ENCODE data around the gene ZNF79.

The ZNF79 gene

GRCh38 chr9:127398715-127399400 lies 25.3 kb upstream of the ZNF79 start:
- no peak for FAIRE-seq

DNA sequence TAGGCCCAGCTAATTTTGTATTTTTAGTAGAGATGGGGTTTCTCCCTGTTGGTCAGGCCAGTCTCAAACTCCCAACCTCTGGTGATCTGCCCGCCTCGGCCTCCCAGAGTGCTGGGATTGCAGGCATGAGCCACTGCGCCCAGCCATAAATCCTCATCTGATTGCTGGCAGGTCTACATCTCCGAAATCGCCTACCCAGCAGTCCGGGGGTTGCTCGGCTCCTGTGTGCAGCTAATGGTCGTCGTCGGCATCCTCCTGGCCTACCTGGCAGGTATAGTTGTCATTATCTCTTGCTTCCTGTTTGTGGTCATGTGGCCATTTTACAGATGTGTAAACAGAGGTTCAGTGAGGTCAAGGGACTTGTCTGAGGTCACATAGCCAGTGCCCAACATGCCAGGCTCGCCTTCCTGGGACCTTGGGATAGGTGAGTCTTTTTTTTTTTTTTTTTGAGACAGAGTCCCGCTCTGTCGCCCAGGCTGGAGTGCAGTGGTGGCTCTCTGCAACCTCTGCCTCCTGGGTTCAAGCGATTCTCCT lies 24.4 kb upstream of the ZNF79 start:
- FAIRE-seq = no peak

- no peak for FAIRE-seq
Measured at GRCh38 chr9:127402401-127403090, 21.6 kb upstream of the ZNF79 start.

- FAIRE-seq = no peak
Measured at GRCh38 chr9:127403507-127404192, 20.5 kb upstream of the ZNF79 start.

DNA sequence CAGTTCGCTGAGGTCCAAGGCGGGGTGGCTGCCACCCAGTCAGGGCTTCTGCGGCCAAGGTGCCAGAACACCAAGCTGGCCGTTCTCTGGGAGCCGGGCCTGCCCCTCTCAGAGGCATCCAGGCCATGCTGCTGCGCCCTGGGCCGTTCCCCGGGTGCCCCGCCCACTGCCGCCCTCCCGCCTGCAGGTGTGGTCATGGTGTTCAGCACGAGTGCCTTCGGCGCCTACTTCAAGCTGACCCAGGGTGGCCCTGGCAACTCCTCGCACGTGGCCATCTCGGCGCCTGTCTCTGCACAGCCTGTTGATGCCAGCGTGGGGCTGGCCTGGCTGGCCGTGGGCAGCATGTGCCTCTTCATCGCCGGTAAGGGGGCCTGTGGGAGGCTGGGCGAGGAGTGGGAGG lies 19.6 kb upstream of the ZNF79 start:
- no peak for FAIRE-seq

DNA sequence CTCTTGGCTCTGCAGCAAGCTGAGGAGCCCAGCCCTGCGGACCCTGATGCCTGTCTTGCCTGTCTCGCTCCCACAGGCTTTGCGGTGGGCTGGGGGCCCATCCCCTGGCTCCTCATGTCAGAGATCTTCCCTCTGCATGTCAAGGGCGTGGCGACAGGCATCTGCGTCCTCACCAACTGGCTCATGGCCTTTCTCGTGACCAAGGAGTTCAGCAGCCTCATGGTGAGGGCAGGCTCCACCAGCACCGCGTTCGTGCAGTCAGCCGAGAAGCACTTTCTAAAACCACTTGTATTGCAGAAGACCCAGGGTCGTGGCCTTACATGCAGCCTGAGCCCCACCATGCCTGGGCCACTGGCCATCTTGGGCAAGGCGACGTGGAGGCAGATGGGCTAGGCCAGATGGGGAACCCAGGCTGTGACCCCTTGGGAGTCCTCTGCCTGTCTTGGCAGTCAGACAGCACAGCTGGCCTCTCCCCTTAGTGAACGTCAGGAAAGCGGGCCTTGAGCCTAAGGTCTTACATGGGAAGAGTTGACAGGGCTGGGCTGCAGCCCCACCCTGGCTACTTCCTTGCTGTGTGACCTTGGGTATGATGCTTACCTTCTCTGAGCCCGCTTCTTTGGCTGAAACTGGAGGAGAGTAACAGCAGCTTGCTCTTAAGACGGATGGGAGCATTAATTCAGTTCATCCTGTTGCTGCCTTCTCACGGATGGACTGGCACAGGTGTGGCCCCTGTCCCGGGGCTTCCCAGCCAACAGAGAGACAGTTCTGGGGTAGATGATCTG lies 18.6 kb upstream of the ZNF79 start:
- FAIRE-seq = no peak

- FAIRE-seq = no peak
Measured at GRCh38 chr9:127406799-127407491, 17.2 kb upstream of the ZNF79 start.

DNA sequence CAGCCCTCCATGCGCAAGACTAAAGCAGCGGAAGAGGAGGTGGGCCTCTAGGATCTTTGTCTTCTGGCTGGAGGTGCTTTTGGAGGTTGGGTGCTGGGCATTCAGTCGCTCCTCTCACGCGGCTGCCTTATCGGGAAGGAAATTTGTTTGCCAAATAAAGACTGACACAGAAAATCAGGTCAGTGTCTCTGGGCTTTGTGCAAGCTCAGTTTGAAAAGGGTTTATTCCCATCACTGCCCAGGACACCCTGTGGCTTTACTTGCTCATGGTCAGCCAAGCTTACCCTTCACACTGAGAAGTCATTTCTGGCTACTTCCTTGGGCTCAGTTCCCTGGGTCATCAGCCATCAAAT lies 16.7 kb upstream of the ZNF79 start:
- FAIRE-seq = no peak

DNA sequence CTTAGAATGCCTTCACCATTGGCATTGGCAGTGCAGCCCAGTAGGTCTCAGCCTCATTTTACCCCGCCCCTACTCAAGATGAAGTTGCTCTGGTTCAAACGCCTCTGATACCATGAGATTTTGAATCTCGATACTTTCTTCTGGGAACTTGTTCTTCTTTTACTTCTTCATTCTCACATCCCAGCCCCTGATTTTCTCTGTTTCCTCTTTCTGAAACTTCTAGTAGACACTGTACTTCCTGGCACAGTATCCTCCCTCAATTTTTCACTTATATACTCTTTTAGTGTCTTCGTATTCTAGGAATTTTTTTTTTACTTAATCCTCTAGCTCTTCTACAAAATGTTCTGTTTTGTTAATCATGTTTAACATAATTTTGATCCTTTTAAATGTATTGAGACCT lies 13.1 kb upstream of the ZNF79 start:
- FAIRE-seq = no peak

DNA sequence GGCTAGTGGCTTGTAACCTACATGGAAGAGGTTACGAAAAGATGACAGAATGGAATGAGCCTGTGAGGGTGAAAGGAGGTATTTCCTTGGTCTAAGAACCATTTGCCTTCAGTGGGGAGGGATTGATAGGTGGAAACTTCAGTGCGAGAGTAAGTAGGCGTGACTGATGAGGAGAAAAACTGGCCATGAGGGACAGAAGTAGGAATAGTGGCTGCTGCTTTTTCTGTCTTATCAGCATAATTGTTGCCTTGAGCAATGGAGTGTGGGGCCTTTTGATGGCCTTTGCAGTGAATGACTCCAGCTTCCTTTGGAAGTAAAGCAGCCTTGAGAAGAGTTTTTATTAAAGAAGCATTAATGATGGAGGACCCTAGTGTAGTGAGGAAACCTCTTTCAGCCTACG lies 9.0 kb upstream of the ZNF79 start:
- no peak for FAIRE-seq

- FAIRE-seq = no peak
Measured at GRCh38 chr9:127415657-127416056, 8.5 kb upstream of the ZNF79 start.

DNA sequence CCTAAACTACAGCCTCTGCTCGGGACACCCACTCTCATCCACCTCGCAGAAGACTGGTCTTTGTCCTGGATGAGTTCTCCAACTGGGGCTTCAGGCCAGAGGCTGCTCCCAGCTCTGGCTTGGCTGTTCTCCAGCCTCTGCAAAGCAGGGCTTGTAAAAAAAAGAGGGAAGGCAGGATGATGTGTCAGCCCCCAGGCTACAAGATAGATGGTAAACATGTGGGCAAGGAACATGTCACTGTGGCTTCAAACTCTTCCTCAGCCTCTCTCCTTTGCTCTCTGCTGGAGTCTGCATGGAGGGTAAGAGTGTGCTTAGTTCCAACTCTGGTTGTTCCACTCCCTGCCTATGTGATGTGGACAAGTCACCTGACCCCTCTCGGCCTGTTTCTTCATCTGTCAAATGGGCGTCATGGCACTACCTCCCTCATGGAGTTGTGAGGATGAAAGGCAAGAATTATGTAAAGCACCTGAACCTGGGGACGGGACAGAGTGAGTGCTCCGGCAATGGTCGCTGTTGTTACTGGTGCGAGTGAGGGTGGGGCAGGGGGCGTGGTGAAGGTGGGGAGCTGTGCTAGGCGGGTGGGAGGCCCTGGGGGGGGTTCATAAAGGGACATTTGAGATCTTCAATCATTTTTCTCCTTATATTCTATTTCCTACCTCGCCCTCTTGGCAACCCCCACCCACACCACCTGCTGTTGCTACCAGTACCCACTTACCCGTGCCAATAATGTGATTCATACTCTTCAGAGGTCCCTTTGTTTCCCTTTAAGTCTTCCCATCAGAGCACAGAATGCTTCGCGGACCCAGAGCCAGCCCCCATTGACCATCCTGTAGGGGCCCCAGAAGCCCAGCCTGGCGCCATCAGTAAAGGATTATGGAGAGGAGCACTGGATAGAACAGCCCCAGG lies 6.8 kb upstream of the ZNF79 start:
- no peak for FAIRE-seq

- FAIRE-seq = no peak
Measured at GRCh38 chr9:127418037-127418471, 6.1 kb upstream of the ZNF79 start.

DNA sequence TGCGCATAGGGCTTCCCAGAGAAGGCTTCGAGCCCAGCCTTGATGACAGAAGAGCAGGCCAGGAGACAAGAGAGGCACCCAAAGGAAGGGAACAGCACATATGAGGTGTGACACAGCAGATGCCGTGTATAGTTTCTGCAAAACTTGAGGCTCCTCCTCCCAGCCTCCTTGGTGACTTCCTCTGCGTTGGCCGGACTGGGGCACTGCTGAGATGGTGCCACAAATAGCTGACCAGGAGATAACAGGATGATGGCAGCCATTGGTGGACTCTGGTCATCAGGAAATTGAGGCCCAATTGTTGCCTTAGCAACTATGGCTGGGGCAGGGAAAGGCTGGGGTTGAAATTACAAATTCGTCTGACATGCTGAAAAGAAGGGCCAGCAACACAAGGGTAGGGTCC lies 4.8 kb upstream of the ZNF79 start:
- FAIRE-seq = no peak

- FAIRE-seq = no peak
Measured at GRCh38 chr9:127421057-127421456, 3.1 kb upstream of the ZNF79 start.

- FAIRE-seq = no peak
Measured at GRCh38 chr9:127422133-127422782, 1.9 kb upstream of the ZNF79 start.

GRCh38 chr9:127422787-127423186 lies 1.4 kb upstream of the ZNF79 start:
- FAIRE-seq = no peak

GRCh38 chr9:127423476-127423933 lies 677 bp upstream of the ZNF79 start:
- no peak for FAIRE-seq

GRCh38 chr9:127424676-127424999 lies 456 bp downstream of the ZNF79 start:
- no peak for FAIRE-seq

GRCh38 chr9:127426756-127427155 lies 2.6 kb downstream of the ZNF79 start:
- FAIRE-seq = no peak

- FAIRE-seq = no peak
Measured at GRCh38 chr9:127428348-127428747, 4.2 kb downstream of the ZNF79 start.
